AG08395 (cell line): Measurements from ENCODE around the gene SLC9C1.

Experiments used
- DNase-seq: peaks from one replicate; pipeline ENCODE4 v3.0.0; 2012; ENCODE audit warnings: mixed read lengths, low spot score

Gene SLC9C1

DNA sequence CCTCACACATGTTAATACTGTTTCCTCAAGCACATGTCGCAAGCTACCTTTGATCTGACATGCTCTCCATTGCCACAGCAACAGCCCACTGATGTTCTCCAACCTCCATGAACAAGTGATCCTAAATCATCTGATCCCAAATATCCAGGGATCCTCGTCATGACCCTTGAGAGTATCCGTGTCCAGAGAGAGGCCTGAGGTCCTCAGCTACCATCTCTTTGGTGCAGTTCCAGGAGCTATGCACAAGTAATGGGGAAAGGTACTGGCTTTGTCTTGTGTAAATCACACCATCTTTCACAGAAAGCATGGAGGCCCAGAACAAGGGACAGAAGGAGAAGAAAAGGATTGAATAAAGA is 163.4 kb downstream of the SLC9C1 start:
- DNase-seq, result no peak

DNA sequence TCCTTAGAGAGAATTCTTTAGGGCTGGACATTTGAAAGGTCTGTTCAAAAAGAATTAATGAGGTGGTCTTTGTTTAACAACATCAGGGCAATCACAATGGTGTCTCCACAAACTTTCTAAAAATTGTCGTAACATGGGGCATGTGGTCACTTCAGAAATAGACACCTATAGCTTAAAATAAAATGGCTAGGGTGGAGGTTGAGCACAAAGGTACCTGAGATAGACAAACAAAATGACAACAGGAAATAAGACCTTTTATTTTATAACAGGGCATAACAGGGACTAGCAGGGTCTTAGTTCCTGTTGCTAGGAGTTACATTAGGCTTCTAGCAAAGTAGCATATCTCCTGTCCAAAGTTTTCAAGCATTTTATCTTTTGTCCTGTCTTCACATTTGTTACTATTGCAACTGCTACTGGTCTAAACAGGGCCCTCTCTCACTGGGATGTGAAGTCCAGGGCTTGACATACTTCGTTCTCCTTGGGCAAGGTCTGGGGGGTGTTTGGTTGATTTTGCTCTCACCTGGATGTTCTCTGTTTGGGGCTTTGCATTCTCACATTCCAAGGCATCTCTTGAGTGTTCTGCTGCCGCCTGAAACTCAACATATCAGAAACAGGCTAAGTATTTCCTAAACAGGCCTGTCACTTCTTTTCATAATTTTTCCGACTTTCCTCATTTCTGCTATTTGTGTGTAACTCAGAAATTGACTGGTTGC is 163.9 kb downstream of the SLC9C1 start:
- DNase-seq, result no peak

DNA sequence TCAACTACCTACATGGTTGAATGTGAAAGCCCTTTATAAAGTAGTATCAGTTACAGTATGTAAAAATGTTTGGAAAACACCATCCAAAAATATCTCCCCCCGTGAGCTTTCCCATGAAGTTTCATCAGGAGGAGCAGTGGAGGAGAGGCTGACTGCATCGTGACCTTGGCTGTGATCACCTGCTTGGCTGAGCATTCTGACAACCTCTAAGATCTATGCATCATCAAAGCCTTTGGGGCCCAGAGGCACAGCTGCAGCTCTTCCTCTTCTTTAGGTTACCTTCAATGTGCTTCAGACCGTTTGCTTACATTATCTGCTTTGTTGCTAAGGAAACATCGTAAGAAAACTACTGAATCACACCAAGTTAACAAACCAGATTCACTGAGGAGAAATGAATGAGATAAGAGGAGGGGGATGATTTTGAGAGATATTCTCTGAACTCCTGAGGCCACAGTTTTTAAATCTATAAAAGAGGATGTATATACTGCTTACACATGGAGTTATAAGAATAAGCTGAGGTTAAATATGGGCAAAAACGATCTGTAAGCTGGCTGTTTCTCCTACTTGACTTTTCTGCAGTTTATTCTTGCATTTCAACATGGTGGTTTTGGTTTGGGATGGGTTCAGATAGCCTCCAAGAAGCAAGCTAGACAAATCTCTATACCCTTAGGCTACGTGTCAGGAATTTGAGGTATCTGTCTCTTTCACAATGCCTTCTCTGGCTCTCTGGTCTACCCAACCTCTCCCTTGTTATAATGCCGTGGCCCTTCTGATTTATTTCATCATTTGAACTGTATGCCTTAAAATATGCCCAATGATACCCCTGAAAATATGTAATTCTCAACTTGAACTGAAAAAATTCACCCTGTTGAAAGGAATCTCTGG is 164.9 kb downstream of the SLC9C1 start:
- DNase-seq, result peak; percentile 23

DNA sequence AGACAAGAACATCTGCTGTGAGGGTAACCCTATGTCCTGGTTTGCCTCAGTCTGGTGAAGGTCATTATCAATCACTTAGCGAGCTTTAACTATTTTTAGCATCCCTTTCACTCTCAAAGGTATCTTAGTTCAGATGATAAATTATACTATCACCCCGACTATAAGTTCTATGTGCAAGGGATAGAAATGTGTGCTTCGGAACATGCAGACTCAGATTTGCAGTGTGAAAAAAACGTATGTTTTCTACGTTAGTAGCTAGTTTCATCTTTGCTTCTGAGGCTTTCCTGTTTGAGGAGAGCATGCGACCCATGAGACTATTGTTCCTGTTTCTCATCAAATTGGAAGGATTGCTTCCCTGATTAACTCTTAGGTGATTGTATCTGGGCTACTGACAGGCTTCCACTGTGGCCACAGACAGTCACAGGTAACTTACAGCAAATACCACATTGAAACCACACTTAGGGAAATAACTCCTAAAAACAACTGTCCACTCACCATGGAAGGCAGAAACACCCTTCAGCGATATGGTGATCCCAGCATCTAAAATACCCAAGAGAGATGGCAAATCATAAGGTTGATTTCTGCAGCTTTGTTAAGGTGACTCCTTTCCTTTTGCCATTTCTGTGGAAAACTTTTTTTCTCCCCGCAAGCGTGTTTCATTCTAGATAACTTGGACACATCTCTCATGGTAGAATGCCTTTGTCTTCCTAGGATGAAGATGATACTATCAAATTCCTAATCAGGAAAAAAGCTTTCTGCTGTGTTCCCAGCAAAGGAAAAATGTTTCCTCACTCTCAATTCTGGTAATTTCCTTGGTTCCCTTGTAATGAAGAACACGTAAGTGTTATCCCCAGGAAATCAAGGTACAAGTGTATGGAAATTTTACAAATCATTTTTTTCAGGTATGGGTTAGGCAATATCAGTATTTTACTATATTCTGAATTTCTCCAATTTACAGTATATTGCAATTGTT is 166.2 kb downstream of the SLC9C1 start:
- no peak for DNase-seq

DNA sequence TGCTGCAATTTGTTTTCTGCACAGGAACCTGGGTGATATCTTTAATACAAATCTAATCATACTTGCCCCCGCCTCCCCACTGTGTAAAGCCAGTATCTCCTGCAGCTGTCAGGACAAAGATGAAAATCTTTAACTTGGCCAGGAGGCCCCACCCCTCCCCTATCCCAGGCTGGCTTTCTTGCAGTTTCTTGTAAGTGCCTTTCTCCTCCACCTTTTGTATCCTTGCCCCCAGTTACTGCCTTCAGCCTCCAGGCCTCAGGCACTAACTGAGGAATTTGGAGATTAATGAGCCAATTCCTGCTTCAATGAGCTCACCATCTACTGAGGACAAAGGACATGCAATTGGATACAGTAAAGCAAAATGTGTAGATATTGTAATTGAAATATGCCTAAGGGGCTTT is 167.5 kb downstream of the SLC9C1 start:
- DNase-seq, result peak; percentile 26

DNA sequence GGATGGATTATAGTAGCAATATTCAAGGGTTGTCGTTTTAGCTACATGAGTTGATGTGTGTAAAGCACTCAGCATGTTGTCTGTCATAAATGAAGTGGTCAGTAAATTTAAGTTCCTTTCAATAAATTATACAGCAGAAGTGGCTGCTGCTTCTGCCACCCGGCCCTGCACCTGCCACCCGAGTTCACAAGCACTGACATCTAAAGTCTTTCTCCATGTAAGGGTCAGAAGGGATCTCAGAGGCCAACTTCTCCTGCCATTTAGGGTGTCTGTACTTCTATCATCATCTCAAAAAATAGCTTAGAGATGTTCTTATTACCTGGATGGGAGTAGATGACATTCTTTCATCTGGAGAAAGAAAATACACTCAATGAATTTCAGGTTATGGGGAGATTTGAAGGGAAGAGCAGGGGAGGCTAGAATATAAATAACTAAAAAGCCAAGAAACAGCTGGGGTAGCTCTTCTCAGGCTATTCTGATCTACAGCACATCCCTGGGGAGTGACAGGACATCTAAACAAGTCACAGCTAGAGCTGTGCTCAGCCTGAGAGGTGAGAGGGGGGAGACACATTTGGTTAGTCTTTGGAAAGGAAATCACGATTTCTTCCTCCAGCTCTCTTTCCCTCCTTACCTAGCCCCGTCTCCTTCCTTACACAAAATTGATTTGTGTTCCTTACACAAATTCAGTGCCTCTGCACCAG is 169.0 kb downstream of the SLC9C1 start:
- no peak for DNase-seq

DNA sequence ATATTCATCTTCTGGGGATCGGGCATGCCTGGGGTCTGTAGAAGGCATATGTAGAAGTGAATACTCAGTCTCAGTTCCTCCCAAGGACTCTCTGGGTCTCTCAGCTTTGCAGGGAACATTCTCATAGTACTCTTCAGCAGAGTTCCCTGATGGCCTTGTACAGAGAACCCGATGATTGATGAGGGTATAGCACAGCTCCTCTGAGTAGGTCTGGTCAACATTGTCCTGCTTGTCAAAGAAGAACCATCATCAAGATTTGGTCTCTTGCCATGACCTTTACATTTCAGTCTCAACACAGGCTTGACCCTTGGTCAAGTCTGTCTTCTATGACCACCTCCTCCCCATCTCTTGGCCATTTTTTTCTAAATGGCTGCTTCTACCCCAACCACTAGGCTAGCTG is 170.5 kb downstream of the SLC9C1 start:
- DNase-seq, result no peak

DNA sequence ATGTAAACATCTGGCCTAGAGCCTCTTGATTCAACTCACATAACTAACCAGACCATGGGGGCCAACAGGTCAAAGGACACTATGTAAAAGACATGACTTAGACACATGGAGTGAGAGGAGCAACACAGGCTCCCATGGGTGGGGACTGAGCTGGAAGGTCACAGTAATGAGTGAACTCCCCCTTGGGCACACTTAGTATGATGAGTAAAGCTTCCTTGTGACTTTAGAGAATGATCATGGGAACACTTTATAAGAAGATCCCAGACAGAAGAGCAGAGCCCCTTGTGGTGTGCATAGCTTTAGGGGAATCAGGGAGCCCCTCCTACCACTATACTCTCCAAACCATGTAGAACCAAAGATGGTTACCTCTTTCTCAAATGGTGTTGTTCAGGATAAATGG is 171.1 kb downstream of the SLC9C1 start:
- DNase-seq, result no peak

DNA sequence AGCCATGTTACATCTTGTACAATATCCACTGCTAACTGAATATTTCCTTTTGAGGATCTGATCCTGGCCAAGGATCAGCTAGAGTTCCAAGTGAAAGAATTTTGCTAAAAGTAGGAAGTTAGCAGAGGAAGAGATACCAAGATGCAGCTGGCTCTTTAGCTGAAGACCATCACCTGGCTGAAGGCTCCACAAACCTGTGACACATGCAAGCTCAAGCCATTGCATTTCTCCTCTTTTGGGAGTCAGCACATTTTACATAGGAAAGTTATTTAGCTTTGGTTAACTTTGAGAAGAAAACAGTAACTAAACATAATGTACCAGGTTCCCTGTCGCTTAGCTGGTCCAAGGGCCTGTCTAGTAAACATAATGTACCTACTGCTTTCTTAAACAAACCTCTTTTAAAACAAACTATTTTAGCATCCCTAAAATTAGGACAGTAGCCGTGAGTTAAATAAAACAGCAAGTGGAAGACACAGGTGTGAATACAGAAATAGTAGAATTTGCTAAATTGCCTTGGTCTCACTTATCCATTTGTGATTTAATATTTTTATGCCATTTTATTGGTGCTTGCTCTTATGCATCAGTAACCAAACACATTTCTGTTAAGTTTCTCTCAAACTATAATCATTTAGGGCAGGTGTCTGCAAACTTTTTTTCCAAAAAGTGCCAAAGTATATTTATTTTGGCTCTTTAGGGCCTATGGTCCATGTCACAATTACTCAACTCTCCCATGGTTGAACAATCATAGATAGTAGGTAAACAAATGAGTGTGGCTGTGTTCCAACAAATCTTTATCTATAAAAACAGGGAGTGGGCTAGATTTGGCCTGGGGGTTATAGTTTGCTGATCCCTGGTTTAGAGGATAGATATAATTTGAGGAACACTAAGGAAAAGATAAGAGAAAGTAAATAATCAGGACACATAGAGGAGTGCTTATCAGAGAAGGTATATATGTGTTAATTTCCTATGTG is 172.2 kb downstream of the SLC9C1 start:
- DNase-seq, result no peak

DNA sequence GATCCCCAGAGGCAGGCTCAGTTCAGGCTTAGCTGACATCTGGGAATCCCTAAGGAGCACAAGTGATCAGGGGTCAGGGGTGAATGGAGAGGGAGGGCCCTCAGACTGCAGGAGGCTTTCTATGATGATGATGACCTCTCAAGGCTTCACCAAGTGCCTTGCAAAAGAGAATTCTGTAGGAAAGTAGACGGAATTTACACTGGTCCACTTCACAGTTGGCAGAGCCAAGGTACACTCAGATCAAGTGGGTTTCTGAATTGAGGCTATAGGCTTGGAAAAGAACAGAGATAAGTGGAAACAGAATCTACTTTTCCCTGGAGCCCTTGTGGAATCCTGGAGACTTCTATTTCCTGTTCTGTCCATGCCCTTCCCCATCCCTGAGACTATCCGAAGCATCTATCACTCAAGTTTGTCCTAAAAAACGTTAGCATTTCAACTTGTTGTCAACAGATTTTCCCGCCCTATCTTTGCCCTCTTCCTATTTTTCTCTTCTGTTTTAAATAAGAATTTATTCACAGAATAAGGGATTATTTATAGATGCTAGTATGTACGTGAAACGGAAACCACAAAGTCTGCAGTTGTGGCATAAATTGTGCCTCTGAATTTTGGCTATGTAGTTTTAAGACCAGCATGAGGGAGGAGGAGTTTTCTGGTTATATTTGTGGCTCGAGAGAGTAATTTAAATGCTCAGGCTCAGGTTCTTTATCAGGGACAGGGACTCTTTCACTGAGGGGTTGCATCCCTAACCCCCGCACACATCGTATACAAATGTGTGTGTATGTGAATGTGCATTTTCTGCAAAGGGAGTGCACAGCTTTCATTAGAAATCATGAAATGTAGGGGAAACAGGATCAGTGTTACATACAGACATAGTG is 173.8 kb downstream of the SLC9C1 start:
- DNase-seq, result no peak

DNA sequence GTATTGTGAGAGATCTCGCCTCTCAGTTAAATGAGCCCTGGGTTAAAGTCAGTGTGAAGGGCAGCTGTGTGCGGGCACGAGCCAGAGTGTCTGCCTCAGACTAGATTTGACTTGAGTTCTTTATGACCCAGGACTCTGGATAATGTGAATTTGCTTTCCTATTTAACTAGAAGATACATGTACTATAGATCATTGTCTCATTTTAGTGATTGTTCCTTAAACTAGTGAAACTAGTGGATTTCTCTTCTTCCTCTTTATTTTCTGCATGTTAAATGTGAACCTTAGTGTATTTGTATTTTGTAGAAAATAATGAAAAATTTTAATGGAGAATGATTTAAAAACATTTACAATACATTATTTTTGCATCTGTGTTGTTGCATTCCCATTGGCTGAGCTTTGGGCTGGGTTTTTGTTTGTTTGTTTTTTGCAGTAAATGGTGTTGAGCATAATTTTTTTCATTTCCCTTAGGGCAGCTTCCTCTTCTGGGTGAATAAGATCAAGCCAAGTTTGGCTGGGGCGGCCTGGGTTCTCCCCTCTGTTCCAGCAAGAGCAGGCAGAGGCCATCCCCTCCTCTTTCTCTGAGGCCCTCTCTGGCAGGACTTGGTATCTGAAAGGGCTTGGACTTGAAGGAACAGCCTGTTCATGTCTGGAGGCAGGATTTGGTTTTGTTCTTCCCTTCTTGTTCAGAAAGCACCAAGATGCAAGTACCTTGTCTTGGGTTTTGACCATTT is 176.0 kb downstream of the SLC9C1 start:
- DNase-seq, result no peak

DNA sequence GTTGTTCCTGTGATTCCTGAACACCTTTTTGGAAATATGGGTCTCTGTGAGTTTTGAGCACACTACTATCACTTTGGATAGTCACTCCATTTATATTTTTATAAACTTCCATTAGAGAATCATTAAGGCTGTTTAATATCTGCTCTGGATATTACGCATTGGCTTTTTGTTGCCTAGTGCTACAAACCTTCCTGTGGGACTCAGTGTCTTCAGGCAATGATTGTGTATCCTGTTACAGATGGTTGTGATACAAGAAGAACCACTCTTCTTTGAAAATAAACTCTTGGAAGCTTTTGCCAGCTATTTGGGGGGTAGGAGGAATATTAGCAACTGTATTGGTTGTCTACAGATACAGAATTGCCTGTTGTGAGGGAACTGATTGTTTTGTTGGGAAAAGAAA is 176.6 kb downstream of the SLC9C1 start:
- DNase-seq, result no peak

DNA sequence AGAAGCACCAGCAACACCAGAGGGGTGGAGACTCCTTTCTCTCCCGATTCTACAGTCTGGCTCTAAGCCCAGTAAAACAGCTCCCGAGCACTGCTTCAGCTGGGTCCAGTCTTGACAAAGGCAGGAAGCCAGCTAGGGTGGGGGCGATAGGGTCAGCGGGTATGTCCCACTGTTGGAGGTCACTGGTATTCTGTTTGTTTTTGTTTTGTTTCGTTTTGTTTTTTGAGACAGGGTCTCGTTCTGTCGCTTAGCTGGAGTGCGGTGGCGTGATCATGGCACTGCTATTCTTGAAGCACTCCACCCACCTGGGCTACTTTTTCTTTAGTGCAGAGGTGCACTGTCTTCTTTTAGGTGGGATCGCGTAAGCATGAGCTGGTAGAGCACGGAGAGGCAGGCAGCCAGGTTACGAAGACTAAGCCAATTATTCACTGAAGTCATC is 177.2 kb downstream of the SLC9C1 start:
- DNase-seq, result no peak

DNA sequence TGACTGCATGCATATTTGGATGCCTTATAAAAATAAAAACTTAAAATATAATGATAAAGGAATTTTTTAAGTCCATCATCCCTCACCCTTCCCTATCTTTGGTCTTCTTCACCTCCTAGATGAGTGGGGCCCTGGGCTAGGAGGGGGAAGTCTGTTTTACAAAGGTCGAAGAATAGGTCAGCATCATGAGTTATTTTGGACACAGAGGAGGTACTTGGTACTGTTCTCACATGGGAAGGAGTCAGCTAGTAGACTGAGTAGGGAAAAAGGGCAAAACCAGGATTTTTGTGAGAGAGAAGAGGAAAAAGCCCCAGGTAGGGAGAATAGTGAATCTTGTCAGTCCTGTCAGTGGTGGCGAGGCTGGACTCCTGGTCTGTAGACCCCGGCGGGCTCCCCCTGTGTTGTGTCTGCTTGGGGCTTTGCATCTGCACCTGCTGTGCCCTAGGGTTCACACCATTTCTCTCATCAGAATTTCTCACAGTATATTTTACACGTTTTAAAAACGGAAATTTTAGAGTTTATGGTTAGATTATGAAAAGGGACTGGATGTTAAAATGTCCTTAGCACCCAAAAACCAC is 178.1 kb downstream of the SLC9C1 start:
- DNase-seq, result no peak

DNA sequence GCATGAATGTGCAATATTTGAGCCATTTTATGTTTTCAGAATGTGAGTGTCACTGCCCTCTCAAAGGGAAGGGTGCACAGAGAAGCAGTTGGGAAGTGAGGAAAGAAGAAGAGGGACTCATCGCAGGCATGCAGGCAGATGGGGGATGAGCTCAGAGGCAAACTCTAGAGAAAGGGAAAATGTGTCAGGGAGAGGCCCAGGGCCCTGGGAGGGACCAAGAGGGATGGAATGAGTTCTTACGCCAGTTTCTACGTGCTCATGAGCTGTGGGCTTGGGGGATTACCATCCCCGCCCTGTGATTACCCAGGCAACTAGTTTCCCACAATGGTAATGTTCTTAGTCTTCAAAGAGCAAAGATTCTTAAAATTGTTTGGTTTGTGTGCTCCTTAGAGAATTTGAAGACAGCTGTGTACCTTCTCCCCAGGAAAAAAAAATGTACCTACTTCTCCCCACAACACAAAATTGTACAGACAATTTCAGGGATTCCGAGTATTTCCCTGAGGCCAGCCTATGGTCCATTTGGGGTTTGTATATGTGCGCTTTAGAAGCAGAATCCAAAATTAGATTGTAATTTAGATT is 178.8 kb downstream of the SLC9C1 start:
- DNase-seq, result no peak

DNA sequence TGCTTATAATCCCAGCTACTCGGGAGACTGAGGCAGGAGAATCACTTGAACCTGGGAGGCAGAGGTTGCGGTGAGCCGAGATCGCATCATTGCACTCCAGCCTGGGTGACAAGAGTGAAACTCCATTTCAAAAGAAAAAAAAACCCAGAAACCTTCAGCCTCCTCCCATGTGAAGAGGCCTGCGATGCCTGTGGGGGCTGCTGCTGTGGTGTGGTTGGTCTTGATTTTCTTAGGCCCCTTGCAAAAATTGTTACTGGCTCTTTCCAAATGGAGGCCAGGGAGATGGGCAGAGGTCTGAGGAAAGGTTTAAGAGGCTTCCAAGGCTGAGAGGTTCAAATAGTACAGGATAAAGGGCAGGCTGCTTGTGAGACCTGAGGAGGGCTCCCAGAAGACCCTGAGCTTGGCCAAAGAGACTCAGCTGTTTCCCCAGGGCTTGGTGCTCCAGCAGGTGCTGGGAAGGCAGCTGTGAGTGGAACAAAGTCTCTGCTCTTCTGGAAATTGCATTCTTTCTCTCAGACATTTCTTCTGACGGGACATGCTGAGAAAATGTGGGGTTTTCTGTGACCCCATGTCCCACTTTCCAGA is 179.3 kb downstream of the SLC9C1 start:
- DNase-seq, result no peak

DNA sequence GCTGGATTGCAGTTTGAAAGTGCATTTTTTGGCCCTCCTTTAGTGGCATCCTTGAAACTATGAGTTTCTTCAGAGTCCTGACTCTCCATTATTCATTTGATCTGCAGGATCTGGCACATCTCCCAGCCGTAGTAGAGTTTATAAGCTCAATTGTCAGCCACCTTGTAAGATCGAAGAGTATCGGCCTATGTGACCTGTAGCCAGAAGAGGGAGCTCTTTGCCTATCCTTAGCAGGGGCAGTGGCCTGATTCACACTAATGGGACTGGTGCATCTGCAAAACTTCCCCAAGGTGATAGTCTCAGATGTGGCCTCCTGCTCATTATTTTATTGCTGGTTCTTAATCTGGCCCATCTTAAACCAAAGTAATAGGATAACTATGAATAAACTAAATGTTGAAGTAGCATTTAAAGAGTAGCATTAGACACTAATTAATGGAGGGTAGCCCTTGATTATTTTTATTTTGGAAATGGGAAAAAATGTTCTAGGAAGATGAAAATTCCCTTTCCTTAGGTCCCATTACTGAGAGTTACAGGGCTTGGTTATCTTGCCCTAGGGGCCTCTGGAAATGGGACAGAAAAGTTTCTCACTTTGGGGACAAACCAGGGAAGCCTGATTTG is 182.1 kb downstream of the SLC9C1 start:
- peak; percentile 79 for DNase-seq
